Fibroblast of peridontal ligament (primary cell): ENCODE data around the gene RAPGEF4.
"Not testable (repeated sequence)": the region's sequence is repeated elsewhere in the genome, so short reads cannot be mapped to it uniquely, and the experiment has no call there.

ENCODE experiments used
- DNase-seq: peaks from one replicate; pipeline ENCODE4 v3.0.0-alpha.2; 2010; ENCODE audit errors: extremely low read depth

Gene RAPGEF4

DNA sequence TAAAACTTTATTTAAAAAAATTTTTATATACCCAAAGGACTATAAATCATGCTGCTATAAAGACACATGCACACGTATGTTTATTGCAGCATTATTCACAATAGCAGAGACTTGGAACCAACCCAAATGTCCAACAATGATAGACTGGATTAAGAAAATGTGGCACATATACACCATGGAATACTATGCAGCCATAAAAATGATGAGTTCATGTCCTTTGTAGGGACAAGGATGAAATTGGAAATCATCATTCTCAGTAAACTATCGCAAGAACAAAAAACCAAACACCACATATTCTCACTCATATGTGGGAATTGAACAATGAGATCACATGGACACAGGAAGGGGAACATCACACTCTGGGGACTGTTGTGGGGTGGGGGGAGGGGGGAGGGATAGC lies 358.0 kb downstream of the RAPGEF4 start:
- not testable (repeated sequence) for DNase-seq

GRCh38 chr2:173094731-173095130 lies 359.1 kb downstream of the RAPGEF4 start:
- no peak for DNase-seq

- DNase-seq: peak; percentile 51
These were observed 359.7 kb downstream of the RAPGEF4 start for GRCh38 chr2:173095356-173095755.

DNA sequence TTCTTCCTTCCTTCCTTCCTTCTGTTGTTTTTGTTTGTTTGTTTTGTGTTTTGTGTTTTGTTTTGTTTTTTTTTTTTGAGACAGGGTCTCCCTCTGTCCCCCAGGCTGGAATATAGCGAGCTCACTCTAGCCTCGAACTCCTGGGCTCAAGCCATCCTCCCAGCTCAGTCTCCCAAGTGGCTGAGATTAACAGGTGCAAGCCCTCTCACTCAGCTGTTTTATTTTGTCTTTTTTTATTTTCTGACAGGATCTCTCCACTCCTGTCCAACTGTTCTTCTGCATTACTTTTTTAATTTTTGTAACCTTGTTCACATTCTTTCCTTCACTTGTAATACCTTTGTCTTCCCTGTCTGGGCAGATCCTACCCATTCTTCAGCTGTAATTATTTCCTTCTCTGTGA lies 363.6 kb downstream of the RAPGEF4 start:
- DNase-seq: no peak

GRCh38 chr2:173099804-173100203 lies 364.2 kb downstream of the RAPGEF4 start:
- no peak for DNase-seq

DNA sequence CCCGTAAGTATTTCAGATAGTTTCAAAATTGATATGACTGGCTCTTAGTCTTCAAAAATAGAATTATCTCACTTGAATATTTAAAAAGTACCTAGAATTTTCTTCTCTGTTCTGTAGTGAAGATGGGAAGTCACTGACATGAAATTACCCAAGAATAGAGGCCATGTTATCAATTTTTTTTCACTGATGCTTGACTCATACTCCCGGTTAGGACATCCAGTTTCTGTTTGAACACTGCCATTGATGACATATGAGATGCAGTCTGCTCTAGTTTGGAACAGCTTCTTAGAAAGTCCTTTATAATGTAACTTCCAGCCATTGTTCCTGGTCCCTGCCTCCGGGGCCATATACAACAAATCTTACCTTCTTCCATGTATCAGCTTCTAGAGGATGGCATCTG lies 366.0 kb downstream of the RAPGEF4 start:
- DNase-seq: peak; percentile 59
